CD4-positive, alpha-beta T cell treated with Interleukin-17A for 4 hours (primary cell): ENCODE data around the gene PTPN13.

Experiments used
- DNase-seq: peaks from one replicate; pipeline ENCODE4 v3.0.0-alpha.2; 2020; ENCODE audit warnings: mixed read lengths

Gene PTPN13

GRCh38 chr4:86730310-86730709 is 136.2 kb downstream of the PTPN13 start:
- peak; percentile 10 for DNase-seq

DNA sequence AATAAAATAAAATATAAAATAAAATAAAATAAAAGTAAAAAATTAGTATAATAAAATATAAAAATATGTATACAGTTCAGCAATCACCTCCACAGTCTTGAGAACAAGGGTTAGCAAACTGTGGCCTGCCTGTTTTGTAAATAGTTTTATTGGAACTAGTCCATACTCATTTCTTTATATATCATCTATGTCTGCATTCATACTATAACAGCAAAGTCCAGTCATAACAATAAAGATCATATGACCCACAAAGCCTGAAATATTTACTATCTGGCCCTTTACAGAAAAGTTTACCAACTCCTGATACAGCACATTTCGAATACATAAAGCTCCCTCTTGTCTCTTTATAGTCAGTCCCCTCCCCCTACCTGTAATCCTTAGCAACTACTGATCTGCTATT is 143.1 kb downstream of the PTPN13 start:
- DNase-seq = no peak

DNA sequence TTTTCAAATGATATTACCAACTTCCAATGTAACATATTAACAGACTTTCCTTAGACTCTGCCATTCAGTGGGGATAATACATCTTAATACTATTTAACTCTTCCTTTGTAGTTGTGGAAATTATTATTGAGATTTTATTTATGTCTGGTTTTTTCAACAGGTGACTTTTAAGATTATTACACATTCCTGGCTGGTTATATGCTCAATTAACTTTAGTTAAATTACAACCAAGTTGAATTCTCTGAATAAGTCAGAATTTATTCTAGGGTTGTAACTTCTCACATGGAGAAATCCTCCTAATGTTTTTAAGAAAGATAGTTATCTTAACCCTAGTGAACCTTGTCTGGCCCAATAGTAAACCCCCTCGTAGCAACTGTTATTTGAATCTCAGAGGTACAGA is 147.7 kb downstream of the PTPN13 start:
- no peak for DNase-seq

DNA sequence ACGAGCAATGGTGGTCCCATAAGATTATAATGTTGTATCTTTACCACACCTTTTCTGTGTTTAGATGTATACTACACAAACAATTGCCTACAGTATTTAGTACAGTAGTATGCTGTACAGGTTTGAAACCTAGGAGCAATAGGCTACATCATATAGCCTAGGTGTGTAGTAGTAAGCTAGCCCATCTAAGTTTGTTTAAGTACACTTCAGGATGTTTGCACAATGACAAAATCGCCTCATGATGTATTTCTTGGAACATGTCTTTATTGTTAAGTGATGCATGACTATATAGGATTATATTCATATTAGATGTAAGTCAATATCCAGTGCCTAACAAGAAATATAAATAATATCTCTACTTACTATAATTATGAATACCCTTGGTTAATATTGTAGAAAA is 150.5 kb downstream of the PTPN13 start:
- DNase-seq = no peak

DNA sequence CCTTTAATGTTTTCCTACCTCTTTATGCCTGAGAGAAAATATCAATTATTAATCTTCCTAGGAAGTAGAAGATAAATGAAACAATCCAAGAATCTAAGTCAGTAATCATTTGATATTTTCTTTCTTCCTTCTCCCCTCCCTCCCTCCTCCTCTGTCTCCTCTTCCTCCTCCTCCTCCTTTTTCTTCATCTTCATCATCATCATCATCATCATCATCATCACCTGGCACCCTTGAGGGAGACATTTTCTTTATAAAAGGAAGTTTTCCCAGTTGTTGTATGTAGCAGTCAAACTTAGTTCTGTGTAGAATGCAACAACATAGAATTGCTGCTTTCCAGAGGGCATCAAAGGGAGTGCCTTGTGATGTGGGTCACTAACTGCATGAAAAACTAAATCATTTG is 155.0 kb downstream of the PTPN13 start:
- no peak for DNase-seq

DNA sequence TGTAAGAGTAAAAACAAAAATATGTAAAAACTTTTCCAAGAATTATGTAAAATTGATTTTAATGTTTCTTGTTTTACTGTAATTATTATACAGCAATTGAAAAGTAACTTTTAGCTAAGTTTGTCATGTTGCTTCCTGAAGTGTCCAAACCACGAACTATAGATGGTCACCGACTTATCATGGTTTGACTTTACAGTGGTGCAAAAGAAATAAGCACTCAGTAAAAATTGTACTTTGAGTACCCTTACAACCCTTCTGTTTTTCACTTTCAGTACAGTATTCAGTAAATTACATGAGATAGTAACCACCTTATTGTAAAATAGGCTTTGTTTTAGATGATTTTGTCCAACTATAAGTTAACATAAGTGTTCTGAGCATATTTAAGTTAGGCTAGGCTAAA is 161.3 kb downstream of the PTPN13 start:
- no peak for DNase-seq

DNA sequence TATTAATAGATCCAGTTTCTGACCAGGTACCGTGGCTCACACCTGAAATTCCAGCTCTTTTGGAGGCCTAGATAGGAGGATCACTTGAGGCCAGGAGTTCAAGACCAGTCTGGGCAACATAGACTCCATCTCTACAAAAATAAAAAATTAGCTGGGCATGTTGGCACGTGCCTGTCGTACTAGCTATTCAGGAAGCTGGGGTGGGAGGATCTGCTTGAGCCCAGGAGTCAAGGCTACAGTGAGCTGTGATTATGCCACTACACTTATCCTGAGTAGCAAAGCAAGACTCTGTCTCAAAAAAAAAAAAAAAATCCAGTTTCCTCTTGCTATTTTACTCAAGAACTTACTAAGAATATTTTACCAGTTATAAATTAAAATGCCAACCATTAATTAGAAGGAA is 163.4 kb downstream of the PTPN13 start:
- no peak for DNase-seq

DNA sequence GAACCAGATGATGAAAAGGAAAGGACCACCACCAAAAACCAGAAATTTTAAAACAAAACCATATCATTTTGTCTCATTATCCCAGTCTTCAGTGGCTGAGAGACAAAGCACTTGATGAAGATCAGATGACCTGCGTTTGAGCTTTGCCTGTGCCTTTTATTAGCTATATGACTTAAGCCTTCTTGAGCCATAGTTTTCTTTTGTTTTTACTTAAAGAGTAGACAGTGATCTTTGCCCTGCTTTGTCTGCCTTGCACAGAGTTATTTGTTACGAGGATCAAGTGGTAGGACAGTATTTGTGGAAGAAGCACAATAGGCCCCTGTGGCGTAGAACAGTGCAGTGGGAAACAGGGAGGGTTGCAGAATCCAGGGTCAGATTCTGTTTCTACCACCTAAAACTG is 165.2 kb downstream of the PTPN13 start:
- DNase-seq = no peak

DNA sequence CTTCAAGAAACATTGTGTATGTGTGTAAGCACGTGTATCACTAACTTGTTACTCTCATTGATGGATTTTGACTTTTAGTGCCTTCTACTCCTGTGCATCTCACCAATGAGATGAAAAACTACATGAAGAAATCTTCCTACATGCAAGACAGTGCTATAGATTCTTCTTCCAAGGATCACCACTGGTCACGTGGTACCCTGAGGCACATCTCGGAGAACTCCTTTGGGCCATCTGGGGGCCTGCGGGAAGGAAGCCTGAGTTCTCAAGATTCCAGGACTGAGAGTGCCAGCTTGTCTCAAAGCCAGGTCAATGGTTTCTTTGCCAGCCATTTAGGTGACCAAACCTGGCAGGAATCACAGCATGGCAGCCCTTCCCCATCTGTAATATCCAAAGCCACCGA is 168.5 kb downstream of the PTPN13 start:
- DNase-seq = no peak

GRCh38 chr4:86769794-86770193 is 175.7 kb downstream of the PTPN13 start:
- no peak for DNase-seq

- no peak for DNase-seq
Measured at GRCh38 chr4:86771141-86771540, 177.0 kb downstream of the PTPN13 start.

DNA sequence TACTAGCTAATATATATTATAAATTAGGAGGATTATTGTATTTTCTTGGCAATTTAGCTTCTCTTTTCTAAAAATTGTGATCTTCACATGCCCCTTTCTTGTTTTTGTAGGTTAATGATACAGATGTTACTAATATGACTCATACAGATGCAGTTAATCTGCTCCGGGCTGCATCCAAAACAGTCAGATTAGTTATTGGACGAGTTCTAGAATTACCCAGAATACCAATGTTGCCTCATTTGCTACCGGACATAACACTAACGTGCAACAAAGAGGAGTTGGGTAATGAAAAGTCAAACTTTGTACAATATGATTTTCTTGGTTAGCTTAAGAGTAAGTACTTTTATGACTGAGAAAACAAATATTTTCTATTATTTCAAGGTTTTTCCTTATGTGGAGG is 180.9 kb downstream of the PTPN13 start:
- no peak for DNase-seq

GRCh38 chr4:86778175-86778574 is 184.1 kb downstream of the PTPN13 start:
- no peak for DNase-seq

DNA sequence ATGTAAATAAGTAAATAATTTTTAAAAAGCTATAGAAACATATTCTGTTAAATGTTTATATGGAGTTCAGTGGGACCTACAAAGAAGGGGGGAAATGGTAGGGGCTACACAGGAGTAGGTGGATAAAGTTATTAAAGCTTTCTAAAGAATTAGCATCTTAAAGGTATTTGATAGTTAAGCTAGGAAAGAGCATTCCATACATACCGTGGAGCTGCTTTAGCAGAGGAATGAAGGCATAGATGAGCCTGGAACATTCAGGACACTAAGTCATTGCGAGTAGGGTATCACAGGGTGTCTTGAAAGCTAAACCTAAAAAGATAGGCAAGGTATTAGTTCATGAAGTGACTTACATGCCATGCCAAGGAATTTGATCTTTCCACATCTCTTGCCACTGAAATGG is 194.7 kb downstream of the PTPN13 start:
- DNase-seq = no peak

DNA sequence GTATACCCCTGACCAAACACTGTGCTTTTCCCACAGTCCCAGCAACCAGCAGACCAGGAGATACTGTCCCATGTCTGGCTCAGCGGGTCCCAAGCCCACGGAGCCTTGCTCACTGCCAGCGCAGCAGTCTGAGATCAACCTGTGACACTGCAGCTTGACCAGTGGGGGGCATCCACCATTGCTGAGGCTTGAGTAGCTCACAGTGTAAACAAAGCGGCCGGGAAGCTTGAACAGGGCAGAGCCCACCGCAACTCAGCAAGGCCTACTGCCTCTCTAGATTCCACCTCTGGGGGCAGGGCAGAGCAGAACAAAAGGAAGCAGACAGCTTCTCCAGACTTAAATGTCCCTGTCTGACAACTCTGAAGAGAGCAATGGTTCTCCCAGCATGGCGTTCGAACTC is 197.0 kb downstream of the PTPN13 start:
- no peak for DNase-seq

GRCh38 chr4:86809809-86810208 is 215.7 kb downstream of the PTPN13 start:
- DNase-seq = no peak

- DNase-seq = no peak
Measured at GRCh38 chr4:86810847-86811246, 216.7 kb downstream of the PTPN13 start.

DNA sequence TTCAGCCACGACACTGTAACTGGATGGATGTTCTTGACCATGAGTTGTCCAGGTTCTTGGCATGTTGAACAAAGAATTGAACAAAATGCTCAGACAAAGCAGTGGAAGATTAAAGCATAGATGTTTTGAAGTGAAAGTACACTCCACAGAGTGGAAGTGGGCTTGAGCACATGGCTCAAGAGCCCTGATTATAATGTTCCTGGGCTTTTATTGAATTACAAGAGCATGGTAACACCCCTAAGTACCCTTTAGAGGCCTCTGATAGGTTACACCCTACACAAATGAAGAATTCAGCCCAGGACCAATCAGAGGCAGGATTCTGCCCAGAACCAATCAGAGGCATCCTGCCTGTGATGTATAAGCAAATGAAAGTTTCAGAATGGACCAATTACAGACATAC is 221.5 kb downstream of the PTPN13 start:
- DNase-seq = no peak

GRCh38 chr4:86816501-86817273 is 222.6 kb downstream of the PTPN13 start:
- no peak for DNase-seq

DNA sequence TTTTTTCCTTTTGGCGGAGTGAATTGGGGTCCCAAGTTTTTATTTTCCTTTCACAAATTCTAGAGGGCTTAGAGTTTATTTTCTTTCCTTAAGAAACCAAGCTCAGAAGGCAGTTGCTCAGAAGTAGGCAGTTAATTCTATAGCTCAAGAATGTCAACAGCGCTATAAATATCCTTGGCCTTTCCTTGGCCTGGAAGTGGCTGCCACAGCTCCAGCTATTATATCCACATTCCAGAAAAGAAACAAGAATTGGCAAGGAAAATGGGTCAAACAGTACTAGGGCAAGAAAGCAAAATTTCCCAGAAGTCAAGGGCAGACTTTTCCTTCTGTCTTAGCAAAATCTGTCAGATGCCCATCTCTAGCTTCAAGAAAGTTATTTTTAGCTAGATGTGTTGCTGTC is 224.1 kb downstream of the PTPN13 start:
- DNase-seq = no peak

- DNase-seq = no peak
Measured at GRCh38 chr4:86818841-86819240, 224.7 kb downstream of the PTPN13 start.

DNA sequence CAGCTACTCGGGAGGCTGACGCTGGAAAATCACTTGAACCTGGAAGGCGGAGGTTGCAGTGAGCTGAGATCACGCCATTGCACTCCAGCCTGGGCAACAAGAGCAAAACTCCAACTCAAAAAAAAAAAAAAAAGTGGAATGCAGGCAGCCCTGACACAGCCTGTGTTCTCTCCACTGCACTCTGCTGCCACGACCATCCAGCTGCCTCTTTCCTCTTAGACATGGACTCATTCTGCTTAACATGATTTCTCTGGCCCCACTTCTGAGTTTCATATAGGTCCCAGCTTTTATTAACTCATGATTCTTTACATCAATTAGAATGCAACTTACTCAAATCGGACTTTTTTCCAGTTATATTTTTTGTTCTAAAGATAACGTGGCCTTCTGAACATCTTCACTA is 225.4 kb downstream of the PTPN13 start:
- no peak for DNase-seq

GRCh38 chr4:86821151-86821550 is 227.0 kb downstream of the PTPN13 start:
- DNase-seq = no peak

DNA sequence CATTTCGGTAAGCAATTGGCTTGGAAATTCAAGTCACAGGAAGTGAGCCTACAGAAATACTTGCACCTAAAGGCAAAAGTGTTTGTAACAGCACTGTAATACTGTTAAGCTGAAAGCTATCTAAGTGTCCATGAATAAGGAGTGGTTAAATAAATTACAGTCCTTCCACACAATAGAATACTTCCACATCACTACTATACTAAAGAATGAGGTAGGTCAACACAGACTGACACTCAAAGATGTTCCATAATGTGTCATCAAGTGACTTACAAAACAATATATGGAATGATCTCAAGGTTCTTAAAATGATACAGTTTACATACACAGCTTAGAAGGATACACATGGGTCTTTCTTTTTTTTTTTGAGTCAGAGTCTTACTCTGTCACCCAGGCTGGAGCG is 228.0 kb downstream of the PTPN13 start:
- DNase-seq = no peak

GRCh38 chr4:86825511-86825910 is 231.4 kb downstream of the PTPN13 start:
- no peak for DNase-seq
